GM19240 (cell line): ENCODE measurements around the gene THAP11.
"Not testable (repeated sequence)": the region's sequence is repeated elsewhere in the genome, so short reads cannot be mapped to it uniquely, and the experiment has no call there.

ENCODE experiments used
- DNase-seq: peaks from one replicate; pipeline ENCODE4 v3.0.0; 2011; ENCODE audit warnings: low spot score; ENCODE audit not compliant: insufficient read length

Gene THAP11

DNA sequence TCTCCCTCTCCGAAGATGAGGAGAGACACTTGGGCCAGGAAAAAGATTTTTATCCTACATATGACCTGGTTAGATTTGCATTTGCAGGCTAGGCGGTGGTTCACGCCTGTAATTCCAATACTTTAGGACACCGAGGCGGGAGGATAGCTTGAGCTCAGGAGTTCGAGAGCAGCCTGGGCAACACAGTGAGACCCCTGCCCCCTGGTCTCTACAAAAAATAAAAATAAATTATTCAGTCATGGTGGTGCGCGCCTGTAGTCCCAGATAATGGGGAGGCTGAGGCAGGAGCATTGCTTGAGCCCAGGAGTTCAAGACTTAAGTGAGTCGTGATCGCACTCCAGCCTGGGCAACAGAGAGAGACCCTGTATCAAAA, 7.9 kb upstream of the THAP11 start:
- DNase-seq = no peak

GRCh38 chr16:67837190-67837589, 4.9 kb upstream of the THAP11 start:
- DNase-seq = not testable (repeated sequence)

DNA sequence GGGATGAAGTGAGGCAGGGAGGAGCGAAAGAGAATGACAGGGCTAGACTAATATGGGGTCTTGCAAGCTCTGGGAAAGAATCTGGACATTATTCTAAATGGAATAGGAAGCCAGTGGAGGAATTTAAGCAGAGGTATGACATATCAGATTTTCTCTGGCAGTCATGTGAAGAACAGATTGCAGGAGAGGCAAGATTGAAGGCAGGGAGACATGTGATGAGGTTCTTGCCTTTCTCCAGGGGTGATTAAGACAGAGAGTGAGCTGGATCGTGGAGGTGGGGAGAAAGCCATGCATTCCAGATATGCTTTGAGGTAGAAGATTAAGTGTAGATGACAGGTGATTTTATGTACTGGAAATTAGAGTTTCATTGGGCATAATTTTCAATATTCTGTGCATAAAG, 4.3 kb upstream of the THAP11 start:
- no peak for DNase-seq

- DNase-seq = no peak
Observed at GRCh38 chr16:67841198-67841815, 813 bp upstream of the THAP11 start.

GRCh38 chr16:67842509-67843342, 606 bp downstream of the THAP11 start:
- peak; percentile 22 for DNase-seq

DNA sequence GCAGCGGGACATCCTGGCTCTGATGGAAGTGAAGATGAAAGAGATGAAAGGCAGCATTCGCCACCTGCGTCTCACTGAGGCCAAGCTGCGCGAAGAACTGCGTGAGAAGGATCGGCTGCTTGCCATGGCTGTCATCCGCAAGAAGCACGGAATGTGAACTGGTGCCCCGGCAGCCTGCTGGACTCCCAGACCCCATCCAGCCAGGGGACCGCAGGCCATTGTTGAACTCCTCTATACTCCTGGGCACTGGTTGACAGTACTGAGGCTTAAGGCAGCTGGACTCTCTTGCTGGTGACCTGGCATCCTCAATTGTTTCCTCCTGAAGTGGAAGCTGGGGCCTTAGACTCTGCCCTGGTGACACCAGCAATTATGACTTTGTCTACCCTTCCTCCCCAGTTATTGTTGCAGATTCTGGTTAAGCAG, 1.2 kb downstream of the THAP11 start:
- DNase-seq = no peak

DNA sequence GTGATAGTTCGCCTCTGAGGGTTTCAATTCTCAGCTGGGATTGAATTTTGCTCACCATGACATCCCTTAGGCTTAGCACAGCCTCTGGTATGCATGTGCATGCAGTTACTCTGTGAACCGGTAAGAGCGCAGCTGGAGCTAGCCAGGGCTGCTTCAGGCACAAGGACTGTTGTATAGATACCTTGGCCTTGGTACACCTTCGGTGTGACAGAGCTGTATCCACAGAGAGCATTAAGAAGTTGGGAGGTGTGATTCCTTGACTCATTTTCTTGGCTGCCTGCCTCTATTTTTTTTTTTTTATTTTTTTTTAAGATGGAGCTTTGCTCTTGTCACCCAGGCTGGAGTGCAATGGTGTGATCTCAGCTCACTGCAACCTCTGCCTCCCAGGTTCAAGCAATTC, 2.4 kb downstream of the THAP11 start:
- no peak for DNase-seq

- DNase-seq = no peak
Observed at GRCh38 chr16:67845291-67846062, 3.4 kb downstream of the THAP11 start.

DNA sequence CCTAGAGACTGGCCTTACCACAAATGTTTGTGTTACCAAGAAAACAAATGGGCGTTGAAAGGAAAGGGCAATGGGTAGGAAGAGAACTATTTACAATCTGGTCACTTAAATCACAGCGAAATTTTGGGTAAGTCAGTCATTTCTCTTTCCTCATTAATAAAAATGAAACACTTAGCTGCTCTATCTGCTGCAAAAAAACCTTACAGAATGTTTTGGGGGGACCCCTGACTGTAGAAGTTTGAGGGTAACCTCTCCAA, 3.9 kb downstream of the THAP11 start:
- DNase-seq = no peak

DNA sequence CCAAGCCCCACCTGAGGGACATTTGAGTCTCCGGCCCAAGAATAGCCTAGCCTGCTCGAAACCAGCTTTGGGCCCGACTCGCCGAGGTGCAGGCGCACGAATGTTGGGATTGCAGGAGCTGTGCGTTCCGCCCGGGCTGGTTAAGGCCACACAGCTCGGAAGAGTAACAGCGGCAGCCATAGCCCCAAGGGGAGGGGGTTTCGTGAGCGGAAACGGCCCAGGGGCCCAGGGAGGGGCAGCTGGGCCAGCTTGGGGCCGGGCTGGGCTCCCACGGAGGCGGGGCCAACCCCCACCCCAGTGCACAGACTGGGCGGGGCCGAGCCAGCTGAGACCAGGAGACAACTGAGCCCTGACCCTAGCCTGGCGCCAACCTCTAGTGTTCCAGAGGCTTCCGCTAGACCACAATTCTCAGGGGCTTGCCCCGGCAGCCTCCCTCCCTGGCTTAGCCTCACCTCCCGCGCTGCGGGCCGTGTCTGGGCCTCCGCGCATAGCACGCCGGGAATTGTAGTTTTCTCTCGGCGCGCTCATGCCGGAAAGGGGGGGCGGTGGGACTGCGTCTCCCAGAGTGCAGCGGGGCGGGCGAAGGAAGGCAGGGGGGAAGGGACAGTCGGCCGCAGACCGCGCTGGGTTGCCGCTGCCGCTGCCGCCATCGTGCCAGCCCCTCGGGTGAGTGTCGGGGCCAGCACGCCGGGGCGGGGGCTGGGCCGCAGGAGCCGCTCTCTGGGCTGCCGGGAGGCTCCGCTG, 4.4 kb downstream of the THAP11 start, which contains the start of gene NUTF2:
Gene NUTF2, plus strand, starts transcription at position 614 of the 744 bp plus-strand sequence. CDS start 18,198 bp downstream, outside the sequence.
- DNase-seq = peak; percentile 89

- peak; percentile 52 for DNase-seq
Observed at GRCh38 chr16:67847064-67847861, 5.1 kb downstream of the THAP11 start, which contains the start of gene CENPT. TSS of gene CENPT (minus strand) at chr16:67847693. CDS start at chr16:67833859, 13,834 bp downstream.

DNA sequence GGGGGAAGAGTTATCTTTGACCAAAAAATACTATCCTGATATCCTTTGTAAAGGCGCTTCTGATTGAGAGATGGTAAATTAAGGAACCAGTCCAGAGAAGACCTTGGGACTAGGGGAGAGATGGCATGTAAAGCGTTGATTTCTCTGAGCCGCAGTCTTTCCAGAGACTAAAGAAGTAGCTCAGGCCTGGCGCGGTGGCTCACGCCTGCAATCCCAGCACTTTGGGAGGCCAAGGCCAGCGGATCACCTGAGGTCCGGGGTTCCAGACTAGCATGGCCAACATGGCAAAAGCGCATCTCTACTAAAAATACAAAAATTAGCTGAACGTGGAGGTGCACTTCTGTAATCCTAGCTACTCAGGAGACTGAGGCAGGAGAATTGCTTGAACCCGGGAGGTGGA, 6.0 kb downstream of the THAP11 start:
- no peak for DNase-seq

DNA sequence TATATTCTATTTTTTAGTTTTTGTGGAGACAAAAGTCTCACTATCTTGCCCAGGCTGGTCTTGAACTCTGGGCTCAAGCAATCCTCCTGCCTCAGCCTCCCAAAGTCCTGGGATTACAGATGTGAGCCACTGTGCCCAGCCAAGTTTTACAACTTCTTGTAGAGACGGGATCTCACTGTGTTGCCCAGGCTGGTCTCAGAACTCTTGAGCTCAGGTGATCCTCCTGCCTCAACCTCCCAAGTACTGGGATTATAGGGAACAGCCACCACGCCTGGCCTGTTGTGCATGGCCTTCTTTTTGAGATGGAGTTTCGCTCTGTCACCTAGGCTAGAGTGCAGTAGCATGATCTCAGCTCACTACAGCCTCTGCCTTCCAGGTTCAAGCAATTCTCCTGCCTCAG, 11.6 kb downstream of the THAP11 start:
- no peak for DNase-seq

- DNase-seq = no peak
Observed at GRCh38 chr16:67855789-67856188, 13.7 kb downstream of the THAP11 start.

DNA sequence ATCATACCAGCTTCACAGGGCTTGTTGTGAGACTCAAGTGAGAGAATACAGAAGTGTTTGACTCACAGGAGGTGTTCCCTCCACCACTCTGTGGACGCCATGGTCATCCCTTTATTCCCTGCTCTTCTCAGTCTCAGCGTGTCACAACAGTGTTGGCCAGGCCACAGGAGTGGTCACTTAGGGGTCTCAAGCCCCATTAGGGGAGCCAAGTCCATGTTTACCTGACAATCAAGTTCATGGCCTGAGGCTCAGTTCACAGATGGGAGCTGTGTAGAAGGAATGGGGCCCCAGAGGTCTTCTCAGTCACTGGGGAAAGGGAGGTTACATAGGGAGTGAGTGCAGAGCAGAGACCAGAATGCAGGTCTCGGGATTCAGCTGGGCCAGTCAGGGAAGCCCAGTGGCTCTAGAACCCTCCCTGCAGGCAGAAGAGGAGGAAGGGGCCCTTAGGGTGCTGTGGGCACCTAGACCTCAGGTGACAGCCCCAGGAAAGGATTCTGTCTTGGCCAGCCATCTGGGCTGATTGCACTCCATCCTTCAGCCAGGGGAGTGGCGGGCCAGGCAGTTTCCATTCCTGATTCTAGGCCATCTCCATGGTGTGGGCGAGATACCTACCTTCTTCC, 14.9 kb downstream of the THAP11 start:
- DNase-seq = no peak

- DNase-seq = no peak
Observed at GRCh38 chr16:67857547-67858233, 15.6 kb downstream of the THAP11 start.

- no peak for DNase-seq
Observed at GRCh38 chr16:67858500-67858899, 16.4 kb downstream of the THAP11 start.

DNA sequence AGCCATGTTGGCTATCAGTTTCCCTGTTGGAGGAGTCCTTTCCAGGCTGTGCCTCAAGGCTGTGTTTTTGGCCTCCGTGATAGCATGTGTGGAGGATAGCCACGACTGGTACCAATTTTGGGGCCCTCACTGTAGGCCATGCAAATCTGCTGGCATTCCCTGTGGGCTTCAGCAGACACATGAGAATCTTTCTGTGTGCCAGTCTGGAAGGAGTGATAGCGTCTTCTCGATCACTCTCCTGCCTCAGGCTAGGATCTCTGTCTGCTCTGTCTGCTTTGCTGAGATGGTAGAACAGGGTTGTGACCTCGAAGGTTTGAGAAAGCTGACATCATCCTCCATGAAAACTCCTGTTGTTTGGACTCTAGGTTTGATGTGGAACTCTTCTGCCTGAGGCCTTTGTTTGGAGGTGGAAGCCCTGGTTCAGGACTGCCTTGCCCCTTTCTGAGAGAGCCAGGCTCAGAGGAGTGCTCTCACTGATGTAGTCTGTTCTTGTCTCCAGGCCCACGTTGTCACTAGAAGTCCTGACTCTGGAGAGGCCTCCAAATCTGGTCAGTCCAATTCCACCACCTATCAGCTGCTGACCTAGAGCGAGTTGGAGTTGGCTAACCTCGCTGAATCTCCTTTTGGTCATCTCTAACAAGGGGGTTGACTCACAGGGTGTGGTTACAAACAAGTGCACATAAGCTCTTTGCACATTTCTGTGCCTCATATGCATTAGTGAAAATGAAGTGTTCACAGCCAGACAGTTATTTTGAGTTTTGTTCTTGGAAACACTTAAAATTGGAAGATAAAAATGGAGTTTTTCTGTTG, 18.7 kb downstream of the THAP11 start:
- DNase-seq = no peak

GRCh38 chr16:67861877-67862276, 19.8 kb downstream of the THAP11 start:
- DNase-seq = no peak
